ENCODE results near the gene ATAD3B.

DNA sequence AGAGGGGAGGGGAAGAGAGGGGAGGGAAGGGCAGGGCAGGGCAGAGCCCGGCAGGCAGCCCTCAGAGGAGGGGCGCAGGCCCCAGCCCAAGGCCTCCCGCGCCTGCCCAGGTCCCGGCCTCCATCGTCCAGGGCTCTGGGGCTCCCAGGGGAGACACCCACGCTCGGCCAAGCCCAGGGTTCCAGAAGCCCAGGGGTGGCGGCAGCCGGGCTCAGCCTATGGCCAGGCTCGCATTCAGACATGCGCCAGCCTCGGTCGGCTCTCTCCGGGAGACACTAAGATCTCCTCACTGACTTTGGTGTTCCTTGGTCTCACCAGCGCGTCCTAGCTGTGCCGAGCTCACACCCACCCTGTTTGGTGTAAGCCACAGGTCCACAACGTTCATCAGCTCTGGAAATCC, 43.4 kb upstream of the ATAD3B start:
- TF ChIP-seq, protein P1, sequence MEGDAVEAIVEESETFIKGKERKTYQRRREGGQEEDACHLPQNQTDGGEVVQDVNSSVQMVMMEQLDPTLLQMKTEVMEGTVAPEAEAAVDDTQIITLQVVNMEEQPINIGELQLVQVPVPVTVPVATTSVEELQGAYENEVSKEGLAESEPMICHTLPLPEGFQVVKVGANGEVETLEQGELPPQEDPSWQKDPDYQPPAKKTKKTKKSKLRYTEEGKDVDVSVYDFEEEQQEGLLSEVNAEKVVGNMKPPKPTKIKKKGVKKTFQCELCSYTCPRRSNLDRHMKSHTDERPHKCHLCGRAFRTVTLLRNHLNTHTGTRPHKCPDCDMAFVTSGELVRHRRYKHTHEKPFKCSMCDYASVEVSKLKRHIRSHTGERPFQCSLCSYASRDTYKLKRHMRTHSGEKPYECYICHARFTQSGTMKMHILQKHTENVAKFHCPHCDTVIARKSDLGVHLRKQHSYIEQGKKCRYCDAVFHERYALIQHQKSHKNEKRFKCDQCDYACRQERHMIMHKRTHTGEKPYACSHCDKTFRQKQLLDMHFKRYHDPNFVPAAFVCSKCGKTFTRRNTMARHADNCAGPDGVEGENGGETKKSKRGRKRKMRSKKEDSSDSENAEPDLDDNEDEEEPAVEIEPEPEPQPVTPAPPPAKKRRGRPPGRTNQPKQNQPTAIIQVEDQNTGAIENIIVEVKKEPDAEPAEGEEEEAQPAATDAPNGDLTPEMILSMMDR (IDR thresholded peaks at IDR 0.05), result no peak
- TF ChIP-seq SIN3A (IDR thresholded peaks at IDR 0.05; ENCODE audit: borderline replicate concordance, insufficient read depth, low read depth, low read length) (0 out of 2 replicates have a peak, but pooled peaks have one; percentile 19), POLR2AphosphoS5 (IDR thresholded peaks at IDR 0.05; ENCODE audit: low read depth, low read length) (0 out of 2 replicates have a peak, but pooled peaks have one; percentile 16)
- TF ChIP-seq, protein P2, sequence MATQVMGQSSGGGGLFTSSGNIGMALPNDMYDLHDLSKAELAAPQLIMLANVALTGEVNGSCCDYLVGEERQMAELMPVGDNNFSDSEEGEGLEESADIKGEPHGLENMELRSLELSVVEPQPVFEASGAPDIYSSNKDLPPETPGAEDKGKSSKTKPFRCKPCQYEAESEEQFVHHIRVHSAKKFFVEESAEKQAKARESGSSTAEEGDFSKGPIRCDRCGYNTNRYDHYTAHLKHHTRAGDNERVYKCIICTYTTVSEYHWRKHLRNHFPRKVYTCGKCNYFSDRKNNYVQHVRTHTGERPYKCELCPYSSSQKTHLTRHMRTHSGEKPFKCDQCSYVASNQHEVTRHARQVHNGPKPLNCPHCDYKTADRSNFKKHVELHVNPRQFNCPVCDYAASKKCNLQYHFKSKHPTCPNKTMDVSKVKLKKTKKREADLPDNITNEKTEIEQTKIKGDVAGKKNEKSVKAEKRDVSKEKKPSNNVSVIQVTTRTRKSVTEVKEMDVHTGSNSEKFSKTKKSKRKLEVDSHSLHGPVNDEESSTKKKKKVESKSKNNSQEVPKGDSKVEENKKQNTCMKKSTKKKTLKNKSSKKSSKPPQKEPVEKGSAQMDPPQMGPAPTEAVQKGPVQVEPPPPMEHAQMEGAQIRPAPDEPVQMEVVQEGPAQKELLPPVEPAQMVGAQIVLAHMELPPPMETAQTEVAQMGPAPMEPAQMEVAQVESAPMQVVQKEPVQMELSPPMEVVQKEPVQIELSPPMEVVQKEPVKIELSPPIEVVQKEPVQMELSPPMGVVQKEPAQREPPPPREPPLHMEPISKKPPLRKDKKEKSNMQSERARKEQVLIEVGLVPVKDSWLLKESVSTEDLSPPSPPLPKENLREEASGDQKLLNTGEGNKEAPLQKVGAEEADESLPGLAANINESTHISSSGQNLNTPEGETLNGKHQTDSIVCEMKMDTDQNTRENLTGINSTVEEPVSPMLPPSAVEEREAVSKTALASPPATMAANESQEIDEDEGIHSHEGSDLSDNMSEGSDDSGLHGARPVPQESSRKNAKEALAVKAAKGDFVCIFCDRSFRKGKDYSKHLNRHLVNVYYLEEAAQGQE (IDR thresholded peaks at IDR 0.05; ENCODE audit: insufficient read depth in 1 of 2, low read depth in 2 of 2, low read length in 1 of 2), result no peak

All from Panc1 (cell line).